H9 (cell line): ENCODE data around the gene TMCC1. TPM values are rescaled to one million over a fixed set of nuclear protein-coding genes. Genes with fewer than 3 reads are reported as not detected.

ENCODE experiments used
- DNase-seq: peaks from one replicate; pipeline ENCODE4 v3.0.0-alpha.2; 2017
- H2AFZ ChIP-seq: one replicate; pipeline ENCODE4 v1.6.1; 2013; ENCODE audit warnings: mild to moderate bottlenecking, low read length, control low read depth, moderate library complexity
- H2AK5ac ChIP-seq: 2 replicates; pipeline ENCODE4 v1.6.1; 2013; ENCODE audit warnings: low read length, control low read depth, mixed read lengths; ENCODE audit not compliant: insufficient read length
- H2BK120ac ChIP-seq: one replicate; pipeline ENCODE4 v1.6.1; 2013; ENCODE audit warnings: low read depth, mild to moderate bottlenecking, low read length, control low read depth, inconsistent platforms; ENCODE audit not compliant: poor library complexity, severe bottlenecking
- H2BK12ac ChIP-seq: 2 replicates; pipeline ENCODE4 v1.6.1; 2013; ENCODE audit warnings: low read length, control low read depth, mixed read lengths, low read depth; ENCODE audit not compliant: insufficient read length
- H2BK15ac ChIP-seq: 2 replicates; pipeline ENCODE4 v1.6.1; 2013; ENCODE audit warnings: low read depth, low read length, control low read depth
- H2BK20ac ChIP-seq: one replicate; pipeline ENCODE4 v1.6.1; 2013; ENCODE audit warnings: low read depth, mild to moderate bottlenecking, low read length, control low read depth, inconsistent platforms; ENCODE audit not compliant: poor library complexity, severe bottlenecking
- H2BK5ac ChIP-seq: 2 replicates; pipeline ENCODE4 v1.6.1; 2013; ENCODE audit warnings: low read length, control low read depth, mixed read lengths; ENCODE audit not compliant: insufficient read length
- H3K14ac ChIP-seq: 2 replicates; pipeline ENCODE4 v1.6.1; 2013; ENCODE audit warnings: low read length, control low read depth; ENCODE audit not compliant: insufficient read depth
- H3K18ac ChIP-seq: 2 replicates; pipeline ENCODE4 v1.6.1; 2013; ENCODE audit warnings: low read depth, mild to moderate bottlenecking, mixed read lengths, low read length, control low read depth; ENCODE audit not compliant: insufficient read length
- H3K23ac ChIP-seq: 2 replicates; pipeline ENCODE4 v1.6.1; 2013; ENCODE audit warnings: low read length, control low read depth, mixed read lengths, low read depth; ENCODE audit not compliant: insufficient read length
- H3K23me2 ChIP-seq: 2 replicates; pipeline ENCODE4 v1.6.1; 2013; ENCODE audit warnings: low read depth, mild to moderate bottlenecking, mixed read lengths, low read length, control low read depth; ENCODE audit not compliant: insufficient read length, poor library complexity, severe bottlenecking
- H3K27ac ChIP-seq: 2 replicates; pipeline ENCODE4 v1.5.1; 2013; ENCODE audit warnings: low read length, control low read depth, mixed read lengths, low read depth; ENCODE audit not compliant: insufficient read length
- H3K27me3 ChIP-seq: 2 replicates; pipeline ENCODE4 v1.6.1; 2013; ENCODE audit warnings: low read length, control low read depth, inconsistent platforms; ENCODE audit not compliant: insufficient read depth
- H3K4ac ChIP-seq: 2 replicates; pipeline ENCODE4 v1.6.1; 2013; ENCODE audit warnings: low read depth, mild to moderate bottlenecking, control low read depth, inconsistent platforms, low read length, moderate library complexity
- H3K4me1 ChIP-seq: 2 replicates; pipeline ENCODE4 v1.6.1; 2013; ENCODE audit warnings: low read length, control low read depth, inconsistent platforms; ENCODE audit not compliant: insufficient read depth
- H3K4me2 ChIP-seq: 2 replicates; pipeline ENCODE4 v1.6.1; 2013; ENCODE audit warnings: low read length, control low read depth, mixed read lengths; ENCODE audit not compliant: insufficient read length, insufficient read depth
- H3K56ac ChIP-seq: 2 replicates; pipeline ENCODE4 v1.6.1; 2013; ENCODE audit warnings: low read depth, mild to moderate bottlenecking, mixed read lengths, low read length, control low read depth; ENCODE audit not compliant: insufficient read length
- H3K79me1 ChIP-seq: 2 replicates; pipeline ENCODE4 v1.6.1; 2013; ENCODE audit warnings: low read depth, mild to moderate bottlenecking, moderate library complexity, low read length, control low read depth, inconsistent platforms; ENCODE audit not compliant: insufficient read depth, poor library complexity, severe bottlenecking
- H3K79me2 ChIP-seq: 2 replicates; pipeline ENCODE4 v1.6.1; 2013; ENCODE audit warnings: low read length, control low read depth, inconsistent platforms; ENCODE audit not compliant: insufficient read depth
- H3K9ac ChIP-seq: 2 replicates; pipeline ENCODE4 v1.6.1; 2013; ENCODE audit warnings: low read length, control low read depth, mixed read lengths; ENCODE audit not compliant: insufficient read length; ENCODE audit errors: extremely low read depth
- H3K9me3 ChIP-seq: one replicate; pipeline ENCODE4 v1.6.1; 2013; ENCODE audit warnings: low read depth, low read length, inconsistent platforms; ENCODE audit not compliant: control insufficient read depth
- H3T11ph ChIP-seq: one replicate; pipeline ENCODE4 v1.6.1; 2013; ENCODE audit warnings: mild to moderate bottlenecking, low read length, control low read depth, inconsistent platforms
- H4K20me1 ChIP-seq: one replicate; pipeline ENCODE4 v1.6.1; 2013; ENCODE audit not compliant: control insufficient read depth, insufficient read length, insufficient read depth
- H4K5ac ChIP-seq: 2 replicates; pipeline ENCODE4 v1.6.1; 2013; ENCODE audit warnings: low read depth, mild to moderate bottlenecking, mixed read lengths, low read length, control low read depth; ENCODE audit not compliant: insufficient read length
- H4K8ac ChIP-seq: replicated peaks from 2 replicates; pipeline ENCODE4 v1.6.1; 2013; ENCODE audit warnings: low read length, control low read depth, mixed read lengths, low read depth; ENCODE audit not compliant: insufficient read length
- H4K91ac ChIP-seq: 2 replicates; pipeline ENCODE4 v1.6.1; 2013; ENCODE audit warnings: low read depth, mild to moderate bottlenecking, moderate library complexity, mixed read lengths, low read length, control low read depth; ENCODE audit not compliant: insufficient read length
- H3K27ac Mint-ChIP-seq, 3 experiments: 2 replicates in 2 of 3; 3 replicates in 1 of 3; pipeline ENCODE4 v1.8.0; 2020 to 2021; ENCODE audit warnings: mixed read lengths in 3 of 3, mild to moderate bottlenecking in 1 of 3, moderate library complexity in 1 of 3
- H3K27me3 Mint-ChIP-seq: 2 replicates; pipeline ENCODE4 v1.8.0; 2021; ENCODE audit warnings: low read depth, mild to moderate bottlenecking, moderate library complexity, mixed read lengths
- H3K36me3 Mint-ChIP-seq, 3 experiments: 2 replicates in 2 of 3; 3 replicates in 1 of 3; pipeline ENCODE4 v1.8.0; 2020 to 2021; ENCODE audit warnings: low read depth in 3 of 3, mixed read lengths in 3 of 3; ENCODE audit not compliant: insufficient read depth in 1 of 3
- H3K4me1 Mint-ChIP-seq, 2 experiments: 2 replicates each; pipeline ENCODE4 v1.8.0; 2020; ENCODE audit warnings: mixed read lengths in 2 of 2
- H3K4me3 Mint-ChIP-seq, 2 experiments: 2 replicates in 1 of 2; 3 replicates in 1 of 2; pipeline ENCODE4 v1.8.0; 2020 to 2021; ENCODE audit warnings: mild to moderate bottlenecking in 2 of 2, mixed read lengths in 2 of 2, moderate library complexity in 1 of 2
- H3K9me3 Mint-ChIP-seq, 2 experiments: 2 replicates in 1 of 2; 3 replicates in 1 of 2; pipeline ENCODE4 v1.8.0; 2020; ENCODE audit warnings: mild to moderate bottlenecking in 2 of 2, mixed read lengths in 2 of 2, moderate library complexity in 1 of 2
- WGBS: extraction: QIAGEN DNeasy Blood & Tissue Kit; methylation state at CpG from one replicate; pipeline ENCODE4 v1.1.7; 2013; ENCODE audit warnings: missing lambda C conversion rate, low lambda C conversion rate, mixed read lengths; ENCODE audit not compliant: insufficient read length; ENCODE audit errors: extremely low coverage; 5-methylcytosine and 5-hydroxymethylcytosine counted together
- total RNA-seq: library from RNA; stranded (reverse); gene quantifications from 2 replicates; pipeline ENCODE4 v1.2.1, GENCODE V29; 2021
- TF ChIP-seq, protein P1 (sequence below): fragments of 200-600 bp; sonication (generic); conservative IDR thresholded peaks from 3 replicates; pipeline ENCODE4 v1.8.0; 2021; ENCODE audit warnings: antibody characterized with exemption, mild to moderate bottlenecking

Gene TMCC1
- total RNA-seq, 1 experiment from 2014 or later, result 24.4 TPM

DNA sequence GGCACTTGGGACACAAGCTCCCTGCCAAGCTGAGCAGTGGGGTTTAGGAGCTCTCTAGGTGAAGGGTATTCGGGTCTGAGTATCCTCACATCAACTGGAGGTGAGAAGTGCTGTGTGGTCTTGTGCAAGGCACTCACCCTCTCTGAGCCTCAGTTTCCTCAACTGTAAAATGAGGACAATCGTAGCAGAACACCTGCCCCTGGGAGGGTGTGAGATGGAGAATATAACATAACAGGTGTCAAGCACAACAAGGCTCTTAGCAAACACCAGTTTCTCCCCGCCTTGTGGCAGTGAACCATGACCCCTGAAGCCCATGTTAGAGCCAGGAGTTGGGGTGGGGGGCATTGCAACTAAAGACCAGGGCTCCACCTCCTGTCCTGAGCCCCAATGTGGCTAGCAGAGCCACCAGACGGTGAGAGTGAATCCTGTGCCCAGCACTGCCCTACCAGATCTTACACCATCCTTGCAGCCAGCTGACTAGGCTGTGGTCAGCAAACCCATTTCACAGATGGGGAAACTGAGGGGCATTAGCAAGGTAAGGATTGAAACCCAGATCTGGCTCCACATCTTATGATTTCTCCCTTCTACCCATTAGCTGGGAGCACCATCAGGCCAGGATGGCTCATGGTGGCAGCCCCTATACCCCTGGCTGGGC lies 284.4 kb downstream of the TMCC1 start:
- TF ChIP-seq, protein P1, sequence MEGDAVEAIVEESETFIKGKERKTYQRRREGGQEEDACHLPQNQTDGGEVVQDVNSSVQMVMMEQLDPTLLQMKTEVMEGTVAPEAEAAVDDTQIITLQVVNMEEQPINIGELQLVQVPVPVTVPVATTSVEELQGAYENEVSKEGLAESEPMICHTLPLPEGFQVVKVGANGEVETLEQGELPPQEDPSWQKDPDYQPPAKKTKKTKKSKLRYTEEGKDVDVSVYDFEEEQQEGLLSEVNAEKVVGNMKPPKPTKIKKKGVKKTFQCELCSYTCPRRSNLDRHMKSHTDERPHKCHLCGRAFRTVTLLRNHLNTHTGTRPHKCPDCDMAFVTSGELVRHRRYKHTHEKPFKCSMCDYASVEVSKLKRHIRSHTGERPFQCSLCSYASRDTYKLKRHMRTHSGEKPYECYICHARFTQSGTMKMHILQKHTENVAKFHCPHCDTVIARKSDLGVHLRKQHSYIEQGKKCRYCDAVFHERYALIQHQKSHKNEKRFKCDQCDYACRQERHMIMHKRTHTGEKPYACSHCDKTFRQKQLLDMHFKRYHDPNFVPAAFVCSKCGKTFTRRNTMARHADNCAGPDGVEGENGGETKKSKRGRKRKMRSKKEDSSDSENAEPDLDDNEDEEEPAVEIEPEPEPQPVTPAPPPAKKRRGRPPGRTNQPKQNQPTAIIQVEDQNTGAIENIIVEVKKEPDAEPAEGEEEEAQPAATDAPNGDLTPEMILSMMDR, result no peak
- no peak overlapping the region for H3T11ph ChIP-seq
- H3K14ac ChIP-seq, result no peak overlapping the region
- no peak for DNase-seq
- no peaks in the 10 kb centered on the region for H3K79me1 ChIP-seq
- H2AFZ ChIP-seq, result no peak overlapping the region
- peaks cover 6% of the 10 kb centered on the region; the same call in 1 of the 2 replicates for H3K27me3 ChIP-seq
- peaks cover 2% of the 10 kb centered on the region; the same call in 1 of the 2 replicates for H3K79me2 ChIP-seq
- H3K27ac ChIP-seq, result no peak overlapping the region
- Mint-ChIP-seq H3K36me3 (peaks cover 0 to 2% (median 0%) of the 10 kb centered on the region in 3 experiments; a peak in 1 of 7 replicates), H3K4me3 (peak overlapping the region in 1 of 2 experiments; percentile 71; a peak in 2 of 5 replicates), H3K4me1 (peaks cover 37 to 39% of the 10 kb centered on the region in 2 experiments), H3K27me3 (peaks cover 30% of the 10 kb centered on the region), H3K9me3 (peaks cover 2 to 3% of the 10 kb centered on the region in 2 experiments; a peak in 2 of 5 replicates), H3K27ac (no peak overlapping the region)
- no peak overlapping the region for H2AK5ac ChIP-seq
- WGBS, result no CpG with 5 or more reads among the region's 4 CpGs
- H3K9ac ChIP-seq, result no peak overlapping the region
- peaks cover 2% of the 10 kb centered on the region for H3K4me1 ChIP-seq
- no peak overlapping the region for H3K4ac ChIP-seq
- no peak overlapping the region for H3K56ac ChIP-seq
- H4K20me1 ChIP-seq, result no peaks in the 10 kb centered on the region
- no peak overlapping the region for H2BK120ac ChIP-seq
- no peak overlapping the region for H3K23ac ChIP-seq
- H3K9me3 ChIP-seq, result no peaks in the 10 kb centered on the region
- H2BK20ac ChIP-seq, result no peak overlapping the region
- no peak overlapping the region for H2BK15ac ChIP-seq
- no peak overlapping the region for H2BK12ac ChIP-seq
- no peak overlapping the region for H3K18ac ChIP-seq
- no peak overlapping the region for H4K91ac ChIP-seq
- H3K23me2 ChIP-seq, result peaks cover 12% of the 10 kb centered on the region
- H4K5ac ChIP-seq, result no peak overlapping the region
- no peak overlapping the region for H3K4me2 ChIP-seq
- no peak overlapping the region for H4K8ac ChIP-seq
- H2BK5ac ChIP-seq, result no peak overlapping the region
